ENCODE results near the gene INF2.

GRCh38 chr14:104738375-104739019 lies 49.1 kb downstream of the INF2 start:
- TF ChIP-seq, protein P1, sequence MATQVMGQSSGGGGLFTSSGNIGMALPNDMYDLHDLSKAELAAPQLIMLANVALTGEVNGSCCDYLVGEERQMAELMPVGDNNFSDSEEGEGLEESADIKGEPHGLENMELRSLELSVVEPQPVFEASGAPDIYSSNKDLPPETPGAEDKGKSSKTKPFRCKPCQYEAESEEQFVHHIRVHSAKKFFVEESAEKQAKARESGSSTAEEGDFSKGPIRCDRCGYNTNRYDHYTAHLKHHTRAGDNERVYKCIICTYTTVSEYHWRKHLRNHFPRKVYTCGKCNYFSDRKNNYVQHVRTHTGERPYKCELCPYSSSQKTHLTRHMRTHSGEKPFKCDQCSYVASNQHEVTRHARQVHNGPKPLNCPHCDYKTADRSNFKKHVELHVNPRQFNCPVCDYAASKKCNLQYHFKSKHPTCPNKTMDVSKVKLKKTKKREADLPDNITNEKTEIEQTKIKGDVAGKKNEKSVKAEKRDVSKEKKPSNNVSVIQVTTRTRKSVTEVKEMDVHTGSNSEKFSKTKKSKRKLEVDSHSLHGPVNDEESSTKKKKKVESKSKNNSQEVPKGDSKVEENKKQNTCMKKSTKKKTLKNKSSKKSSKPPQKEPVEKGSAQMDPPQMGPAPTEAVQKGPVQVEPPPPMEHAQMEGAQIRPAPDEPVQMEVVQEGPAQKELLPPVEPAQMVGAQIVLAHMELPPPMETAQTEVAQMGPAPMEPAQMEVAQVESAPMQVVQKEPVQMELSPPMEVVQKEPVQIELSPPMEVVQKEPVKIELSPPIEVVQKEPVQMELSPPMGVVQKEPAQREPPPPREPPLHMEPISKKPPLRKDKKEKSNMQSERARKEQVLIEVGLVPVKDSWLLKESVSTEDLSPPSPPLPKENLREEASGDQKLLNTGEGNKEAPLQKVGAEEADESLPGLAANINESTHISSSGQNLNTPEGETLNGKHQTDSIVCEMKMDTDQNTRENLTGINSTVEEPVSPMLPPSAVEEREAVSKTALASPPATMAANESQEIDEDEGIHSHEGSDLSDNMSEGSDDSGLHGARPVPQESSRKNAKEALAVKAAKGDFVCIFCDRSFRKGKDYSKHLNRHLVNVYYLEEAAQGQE (IDR thresholded peaks at IDR 0.05; ENCODE audit: low read depth), result no peak
- TF ChIP-seq RAD21 (IDR thresholded peaks at IDR 0.05; ENCODE audit: low read depth), result no peak
- no peak for TF ChIP-seq TCF12 (IDR thresholded peaks at IDR 0.05; ENCODE audit: low read depth)
- TF ChIP-seq EP300 (IDR thresholded peaks at IDR 0.05; ENCODE audit: borderline replicate concordance), result no peak

Data from Ishikawa (cell line).